SU-DHL-6 (cell line): ENCODE data around the gene KRTAP12-3.
"Not testable (repeated sequence)": the region's sequence is repeated elsewhere in the genome, so short reads cannot be mapped to it uniquely, and the experiment has no call there.

Experiments
- H2AFZ ChIP-seq: fragments of 200-600 bp; sonication (generic); 2 replicates; pipeline ENCODE4 v1.6.1; 2014; ENCODE audit warnings: low read depth, mild to moderate bottlenecking, moderate library complexity, mixed read lengths, antibody characterized with exemption, low read length; ENCODE audit not compliant: severe bottlenecking
- H3F3A ChIP-seq: fragments of 200-600 bp; shearing (Covaris generic); 2 replicates; pipeline ENCODE4 v1.6.0; 2016; ENCODE audit warnings: antibody characterized with exemption, mild to moderate bottlenecking; ENCODE audit not compliant: insufficient read depth
- H3K27ac ChIP-seq: fragments of 200-600 bp; sonication (generic); 2 replicates; pipeline ENCODE4 v1.5.1; 2016; ENCODE audit warnings: low read depth, mild to moderate bottlenecking, low read length, moderate library complexity, mixed read lengths
- H3K27me3 ChIP-seq: fragments of 200-600 bp; sonication (generic), shearing (Covaris generic); 2 replicates; pipeline ENCODE4 v1.6.0; 2014; ENCODE audit warnings: mild to moderate bottlenecking, low read length
- H3K36me3 ChIP-seq: fragments of 200-600 bp; sonication (generic); 2 replicates; pipeline ENCODE4 v1.6.1; 2014; ENCODE audit warnings: mild to moderate bottlenecking, low read length, mixed read lengths
- H3K4me2 ChIP-seq: fragments of 300-600, 200-600 bp; shearing (Covaris generic), sonication (generic); 2 replicates; pipeline ENCODE4 v1.6.0; 2014; ENCODE audit warnings: low read length, low read depth, mild to moderate bottlenecking; ENCODE audit not compliant: poor library complexity, severe bottlenecking
- H3K4me3 ChIP-seq: fragments of 200-600 bp; sonication (generic); 2 replicates; pipeline ENCODE4 v1.5.1; 2014; ENCODE audit warnings: antibody characterized with exemption, low read length, mild to moderate bottlenecking, mixed read lengths; ENCODE audit not compliant: insufficient read depth, poor library complexity, severe bottlenecking
- H3K79me2 ChIP-seq: fragments of 200-600 bp; sonication (generic); 2 replicates; pipeline ENCODE4 v1.6.1; 2014; ENCODE audit warnings: mild to moderate bottlenecking, low read length, moderate library complexity; ENCODE audit not compliant: insufficient read depth
- H3K9ac ChIP-seq: fragments of 200-600 bp; sonication (generic); 2 replicates; pipeline ENCODE4 v1.7.0; 2014; ENCODE audit warnings: mild to moderate bottlenecking, low read length
- H3K9me2 ChIP-seq: fragments of 200-600 bp; sonication (generic); replicated peaks from 2 replicates; pipeline ENCODE4 v1.6.1; 2014; ENCODE audit warnings: low read length; ENCODE audit not compliant: insufficient read depth
- H3K9me3 ChIP-seq: fragments of 200-600 bp; sonication (generic); 2 replicates; pipeline ENCODE4 v1.6.1; 2014; ENCODE audit warnings: low read length, mixed read lengths; ENCODE audit not compliant: insufficient read depth
- H4K20me1 ChIP-seq: fragments of 200-600 bp; sonication (generic); 2 replicates; pipeline ENCODE4 v1.6.1; 2014; ENCODE audit warnings: low read depth, mild to moderate bottlenecking, antibody characterized with exemption, low read length, moderate library complexity, mixed read lengths
- CTCF ChIP-seq: fragments of 200-600 bp; sonication (generic); IDR thresholded peaks from one replicate; pipeline ENCODE4 v1.5.1; 2017; ENCODE audit warnings: antibody characterized with exemption, mild to moderate bottlenecking, low read length, moderate library complexity; ENCODE audit not compliant: insufficient read depth, poor library complexity, severe bottlenecking
- EZH2phosphoT487 ChIP-seq: fragments of 200-600 bp; sonication (generic), shearing (Covaris generic); conservative IDR thresholded peaks from 2 replicates; pipeline ENCODE4 v1.6.1; 2018; ENCODE audit warnings: mild to moderate bottlenecking, antibody characterized with exemption, low read length, moderate library complexity, mixed read lengths

The KRTAP12-3 gene, protein sequence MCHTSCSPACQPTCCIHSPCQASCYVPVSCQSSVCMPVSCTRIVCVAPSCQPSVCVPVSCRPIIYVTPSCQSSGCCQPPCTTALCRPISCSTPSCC

DNA sequence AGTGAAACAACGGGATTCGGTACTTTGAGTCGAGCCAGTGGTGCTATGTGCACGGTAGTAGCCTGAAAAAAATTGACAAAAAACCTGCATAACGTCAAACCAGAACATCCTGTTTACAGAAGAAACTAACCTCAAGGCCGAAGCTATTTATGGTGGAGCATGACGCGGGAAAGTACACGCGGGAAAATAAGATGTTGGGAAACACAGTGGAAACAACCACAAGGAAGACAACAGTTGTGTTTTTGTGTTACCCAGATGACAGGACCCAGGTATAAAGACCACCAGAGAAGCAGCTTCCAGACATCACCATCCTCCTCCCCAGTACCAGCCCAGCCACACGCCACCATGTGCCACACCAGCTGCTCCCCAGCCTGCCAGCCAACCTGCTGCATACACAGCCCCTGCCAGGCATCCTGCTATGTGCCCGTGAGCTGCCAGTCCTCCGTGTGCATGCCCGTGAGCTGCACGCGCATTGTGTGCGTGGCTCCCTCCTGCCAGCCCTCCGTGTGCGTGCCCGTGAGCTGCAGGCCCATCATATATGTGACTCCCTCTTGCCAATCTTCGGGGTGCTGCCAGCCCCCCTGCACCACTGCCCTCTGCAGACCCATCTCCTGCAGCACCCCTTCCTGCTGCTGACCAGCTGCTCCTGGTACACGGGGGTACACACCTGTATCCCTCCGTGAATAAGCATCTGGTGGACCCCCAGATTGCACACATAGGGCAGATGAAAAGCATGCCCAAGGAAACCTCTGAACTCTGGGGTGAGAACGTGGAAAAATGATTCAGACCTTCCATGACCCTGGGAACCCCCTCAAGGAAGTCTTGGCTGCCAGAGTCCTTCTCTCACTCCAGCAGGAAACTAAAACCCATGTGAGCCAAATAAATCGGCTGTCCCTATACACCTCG, at the start of gene KRTAP12-3:
TSS of gene KRTAP12-3 (plus strand) at position 298 of the 906 bp plus-strand sequence. CDS start at position 346, 48 bp downstream.
- Histone ChIP-seq H3K4me2 (no peak within 1 kb of the TSS), H3K27me3 (no peaks in the 10 kb centered on the region), H2AFZ (no peak within 1 kb of the TSS), H3K9me3 (no peaks in the 10 kb centered on the region), H3F3A (no peaks in the 10 kb centered on the region), H4K20me1 (no peaks in the 10 kb centered on the region), H3K9me2 (no peaks in the 10 kb centered on the region), H3K27ac (no peak within 1 kb of the TSS), H3K4me3 (no peak within 1 kb of the TSS), H3K79me2 (no peaks in the 10 kb centered on the region), H3K36me3 (no peaks in the 10 kb centered on the region), H3K9ac (no peak within 1 kb of the TSS)
- TF ChIP-seq EZH2phosphoT487 (no peak), CTCF (no peak)

DNA sequence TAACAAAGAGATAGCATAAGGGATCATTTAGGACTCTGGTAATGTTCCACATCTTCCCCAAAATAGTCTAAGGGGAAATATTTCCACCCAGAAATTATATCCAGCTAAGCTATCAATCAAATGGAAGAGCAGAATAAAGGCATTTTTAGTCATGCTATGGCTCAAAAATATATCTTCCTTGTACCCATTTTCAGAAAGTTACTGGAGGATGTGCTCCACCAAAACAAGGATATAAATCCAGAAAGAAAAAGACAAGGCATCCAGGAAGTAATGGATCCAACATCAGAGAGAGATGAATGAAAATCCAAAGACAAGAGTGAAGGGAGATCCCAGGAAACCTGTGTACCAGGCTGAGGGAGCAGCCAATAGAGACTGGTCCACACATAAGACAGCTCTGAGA, 48.5 kb upstream of the KRTAP12-3 start:
- Histone ChIP-seq H3K27ac (no peak overlapping the region), H3K9me2 (no peaks in the 10 kb centered on the region), H3K79me2 (no peaks in the 10 kb centered on the region), H3K27me3 (no peaks in the 10 kb centered on the region), H3K9ac (no peak overlapping the region), H2AFZ (no peak overlapping the region), H3K9me3 (no peaks in the 10 kb centered on the region), H3F3A (no peaks in the 10 kb centered on the region), H3K4me3 (no peak overlapping the region), H3K36me3 (no peaks in the 10 kb centered on the region), H3K4me2 (no peak overlapping the region), H4K20me1 (no peaks in the 10 kb centered on the region)
- TF ChIP-seq EZH2phosphoT487: no peak
- TF ChIP-seq CTCF: no peak

DNA sequence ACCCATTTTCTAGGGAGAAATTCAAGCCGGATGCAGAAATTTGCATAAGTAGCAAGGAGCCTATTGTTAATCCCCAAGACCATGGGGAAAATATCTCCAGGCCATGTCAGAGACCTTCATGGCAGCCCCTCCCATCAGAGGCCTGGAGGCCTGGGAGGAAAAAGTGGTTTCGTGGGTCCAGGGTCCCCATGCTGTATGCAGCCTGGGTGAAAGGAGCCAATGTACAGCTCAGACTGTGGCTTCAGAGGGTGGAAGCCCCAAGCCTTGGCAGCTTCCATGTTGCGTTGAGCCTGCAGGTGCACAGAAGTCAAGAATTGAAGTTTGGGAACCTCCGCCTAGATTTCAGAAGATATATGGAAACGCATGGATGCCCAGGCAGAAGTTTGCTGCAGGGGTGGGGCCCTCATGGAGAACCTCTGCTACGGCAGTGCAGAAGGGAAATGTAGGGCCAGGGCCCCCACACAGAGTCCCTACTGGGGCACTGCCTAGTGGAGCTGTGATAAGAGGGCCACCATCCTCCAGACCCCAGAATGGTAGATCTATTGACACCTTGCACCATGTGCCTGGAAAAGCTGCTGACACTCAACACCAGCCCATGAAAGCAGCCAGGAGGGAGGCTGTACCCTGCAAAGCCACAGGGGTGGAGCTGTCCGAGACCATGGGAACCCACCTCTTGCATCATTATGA, 47.4 kb upstream of the KRTAP12-3 start:
- H3K27ac ChIP-seq, H3K9me2 ChIP-seq, H3K9ac ChIP-seq, H3F3A ChIP-seq, H3K4me3 ChIP-seq, H3K27me3 ChIP-seq, H3K36me3 ChIP-seq, H3K4me2 ChIP-seq, H4K20me1 ChIP-seq, H3K79me2 ChIP-seq, H3K9me3 ChIP-seq, H2AFZ ChIP-seq: not testable (repeated sequence)

- no peaks in the 10 kb centered on the region for H3K79me2 ChIP-seq
- TF ChIP-seq EZH2phosphoT487 (no peak), CTCF (no peak)
- no peaks in the 10 kb centered on the region for H3K9me3 ChIP-seq
- H3K27ac ChIP-seq: no peak overlapping the region
- H3F3A ChIP-seq: no peaks in the 10 kb centered on the region
- H4K20me1 ChIP-seq: no peaks in the 10 kb centered on the region
- H3K27me3 ChIP-seq: no peaks in the 10 kb centered on the region
- no peak overlapping the region for H2AFZ ChIP-seq
- H3K4me2 ChIP-seq: no peak overlapping the region
- no peaks in the 10 kb centered on the region for H3K36me3 ChIP-seq
- H3K9ac ChIP-seq: no peak overlapping the region
- H3K4me3 ChIP-seq: no peak overlapping the region
- H3K9me2 ChIP-seq: no peaks in the 10 kb centered on the region
Measured at GRCh38 chr21:44611551-44611950, 46.2 kb upstream of the KRTAP12-3 start.
